ENCODE measurements around the gene KRT9. TPM values are rescaled to one million over a fixed set of nuclear protein-coding genes. Genes with fewer than 3 reads are reported as not detected.

The KRT9 gene
- total RNA-seq, 1 donor from 2014 or later = 0.26 TPM

- DNase-seq (ENCODE audit: low read depth) (no peak), FAIRE-seq (no peak)
- Histone ChIP-seq H3K36me3 (ENCODE audit: control insufficient read depth, insufficient read depth, low read length) (no peaks in the 10 kb centered on the region), H3K4me3 (ENCODE audit: low read depth, low read length) (no peak overlapping the region), H3K27me3 (ENCODE audit: control insufficient read depth, insufficient read depth, low read length) (peaks cover 10% of the 10 kb centered on the region)
- no peak for TF ChIP-seq CTCF (IDR thresholded peaks at IDR 0.05; ENCODE audit: insufficient read depth, low read length, severe bottlenecking)
Measured at GRCh38 chr17:41565338-41565737, 6.5 kb downstream of the KRT9 start.

GRCh38 chr17:41563607-41564170 lies 8.2 kb downstream of the KRT9 start:
- FAIRE-seq = peak; percentile 18
- H3K4me3 ChIP-seq (ENCODE audit: low read depth, low read length) = no peak overlapping the region
- no peak for TF ChIP-seq CTCF (IDR thresholded peaks at IDR 0.05; ENCODE audit: insufficient read depth, low read length, severe bottlenecking)
- no peaks in the 10 kb centered on the region for H3K36me3 ChIP-seq (ENCODE audit: control insufficient read depth, insufficient read depth, low read length)
- no peak for DNase-seq (ENCODE audit: low read depth)
- H3K27me3 ChIP-seq (ENCODE audit: control insufficient read depth, insufficient read depth, low read length) = peaks cover 7% of the 10 kb centered on the region

GRCh38 chr17:41561554-41561953 lies 10.3 kb downstream of the KRT9 start:
- TF ChIP-seq CTCF (IDR thresholded peaks at IDR 0.05; ENCODE audit: insufficient read depth, low read length, severe bottlenecking) = no peak
- FAIRE-seq = no peak
- no peaks in the 10 kb centered on the region for H3K36me3 ChIP-seq (ENCODE audit: control insufficient read depth, insufficient read depth, low read length)
- DNase-seq (ENCODE audit: low read depth) = no peak
- H3K27me3 ChIP-seq (ENCODE audit: control insufficient read depth, insufficient read depth, low read length) = peaks cover 5% of the 10 kb centered on the region
- no peak overlapping the region for H3K4me3 ChIP-seq (ENCODE audit: low read depth, low read length)

GRCh38 chr17:41559548-41559947 lies 12.3 kb downstream of the KRT9 start:
- no peak for TF ChIP-seq CTCF (IDR thresholded peaks at IDR 0.05; ENCODE audit: insufficient read depth, low read length, severe bottlenecking)
- DNase-seq (ENCODE audit: low read depth) = peak; percentile 78
- H3K4me3 ChIP-seq (ENCODE audit: low read depth, low read length) = no peak overlapping the region
- no peaks in the 10 kb centered on the region for H3K36me3 ChIP-seq (ENCODE audit: control insufficient read depth, insufficient read depth, low read length)
- FAIRE-seq = no peak
- H3K27me3 ChIP-seq (ENCODE audit: control insufficient read depth, insufficient read depth, low read length) = peaks cover 5% of the 10 kb centered on the region

GRCh38 chr17:41556931-41557330 lies 14.9 kb downstream of the KRT9 start:
- Histone ChIP-seq H3K4me3 (ENCODE audit: low read depth, low read length) (no peak overlapping the region), H3K36me3 (ENCODE audit: control insufficient read depth, insufficient read depth, low read length) (no peaks in the 10 kb centered on the region), H3K27me3 (ENCODE audit: control insufficient read depth, insufficient read depth, low read length) (peaks cover 1% of the 10 kb centered on the region)
- FAIRE-seq = no peak
- TF ChIP-seq CTCF (IDR thresholded peaks at IDR 0.05; ENCODE audit: insufficient read depth, low read length, severe bottlenecking) = no peak
- no peak for DNase-seq (ENCODE audit: low read depth)

- no peak for FAIRE-seq
- Histone ChIP-seq H3K36me3 (ENCODE audit: control insufficient read depth, insufficient read depth, low read length) (no peaks in the 10 kb centered on the region), H3K27me3 (ENCODE audit: control insufficient read depth, insufficient read depth, low read length) (peaks cover 1% of the 10 kb centered on the region), H3K4me3 (ENCODE audit: low read depth, low read length) (no peak overlapping the region)
- DNase-seq (ENCODE audit: low read depth) = no peak
- TF ChIP-seq CTCF (IDR thresholded peaks at IDR 0.05; ENCODE audit: insufficient read depth, low read length, severe bottlenecking) = no peak
Measured at GRCh38 chr17:41556306-41556705, 15.6 kb downstream of the KRT9 start.
